GM12872 (cell line): ENCODE measurements around the gene SAPCD1.

Experiments
- CTCF ChIP-seq: IDR thresholded peaks from 3 replicates; pipeline ENCODE4 v1.5.1; 2011; ENCODE audit warnings: low read depth, mild to moderate bottlenecking, low read length, moderate library complexity; ENCODE audit not compliant: insufficient read depth

SAPCD1 gene

GRCh38 chr6:31720196-31720770 lies 42.2 kb upstream of the SAPCD1 start:
- TF ChIP-seq CTCF, result no peak

GRCh38 chr6:31721351-31722020 lies 41.0 kb upstream of the SAPCD1 start, which contains the start of gene LY6G6C:
Gene LY6G6C (minus strand): TSS chr6:31721746. CDS start chr6:31721679, 67 bp downstream.
- no peak for TF ChIP-seq CTCF

- no peak for TF ChIP-seq CTCF
Observed at GRCh38 chr6:31722173-31722572, 40.3 kb upstream of the SAPCD1 start.

GRCh38 chr6:31723245-31723979 lies 39.0 kb upstream of the SAPCD1 start, which contains the start of gene MPIG6B:
Gene MPIG6B (plus strand): TSS chr6:31723373. CDS start chr6:31723384, 11 bp downstream.
- no peak for TF ChIP-seq CTCF

- TF ChIP-seq CTCF, result no peak
Observed at GRCh38 chr6:31723980-31724691, 38.3 kb upstream of the SAPCD1 start.

- no peak for TF ChIP-seq CTCF
Observed at GRCh38 chr6:31725502-31726350, 36.7 kb upstream of the SAPCD1 start.
